ENCODE results near the gene FOSL2. TPM values are rescaled to one million over a fixed set of nuclear protein-coding genes. Genes with fewer than 3 reads are reported as not detected.

The FOSL2 gene
- total RNA-seq, 2 donors from 2014 or later = 44.5 to 52.5 TPM

DNA sequence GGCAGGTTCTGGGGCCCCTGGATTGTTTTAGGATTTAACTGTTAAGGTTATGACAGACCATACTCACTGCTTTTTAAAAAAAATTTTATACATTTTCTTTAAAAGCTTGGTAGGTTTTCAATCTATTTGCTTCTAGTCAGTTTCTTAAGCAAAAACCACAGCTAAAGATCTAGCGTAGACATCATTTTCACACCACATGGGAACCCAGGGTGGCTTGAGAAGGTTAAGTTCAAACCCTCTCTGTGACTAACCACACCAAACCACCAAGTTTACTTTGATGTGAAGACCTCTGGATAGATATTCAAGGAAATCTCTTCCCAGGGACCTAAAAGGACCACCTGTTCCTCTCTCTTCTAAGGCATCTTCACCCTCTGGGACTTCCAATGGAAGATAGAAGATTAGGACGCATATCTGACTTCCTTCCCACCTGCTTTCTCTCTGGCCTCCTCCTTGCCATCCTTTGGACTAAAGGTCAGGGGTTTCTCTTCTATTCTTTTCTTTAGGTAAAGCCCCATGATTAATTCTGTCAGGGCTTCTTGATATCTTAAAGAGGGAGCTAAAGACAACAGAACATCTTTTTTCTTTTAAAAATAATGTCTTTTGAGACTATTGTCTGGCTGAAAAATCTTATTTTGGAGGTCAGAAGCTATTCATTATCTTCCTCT lies 32.3 kb downstream of the FOSL2 start:
- no peak for DNase-seq (ENCODE audit: low spot score)

DNA sequence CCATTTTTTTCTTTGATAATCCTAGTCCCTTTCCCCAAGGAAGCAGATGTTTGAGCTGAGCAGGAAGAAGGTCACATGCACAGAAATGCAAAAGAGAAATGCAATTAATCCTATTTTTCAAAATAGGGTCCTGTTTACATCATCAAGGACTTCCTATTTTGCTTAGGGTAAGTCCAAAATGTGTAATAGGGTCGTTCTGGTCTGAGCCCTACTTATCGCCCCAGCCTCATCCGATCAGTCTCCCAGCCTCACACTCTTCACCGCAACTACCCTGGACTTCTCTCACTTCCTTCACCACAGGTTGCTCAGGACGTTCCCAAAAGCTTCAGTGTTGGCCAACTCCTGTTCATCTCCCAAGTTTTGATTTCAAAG lies 32.8 kb downstream of the FOSL2 start:
- Mint-ChIP-seq H3K27ac (peak overlapping the region; percentile 86 to 97), H3K36me3 (no peaks in the 10 kb centered on the region), H3K4me1 (ENCODE audit: low read depth in 2 of 2) (peaks cover 58 to 66% of the 10 kb centered on the region in 2 donors), H3K4me3 (peak overlapping the region; percentile 84), H3K9me3 (no peaks in the 10 kb centered on the region), H3K27me3 (no peaks in the 10 kb centered on the region)
- peak in 1 of 2 donors; percentile 46 for ATAC-seq
- no peak for DNase-seq (ENCODE audit: low spot score)

More for the DNA sequence above, 32.3 kb downstream of the FOSL2 start:
- ATAC-seq = peak; percentile 64 to 71
- Mint-ChIP-seq H3K36me3 (no peaks in the 10 kb centered on the region), H3K4me1 (ENCODE audit: low read depth in 2 of 2) (peaks cover 57 to 62% of the 10 kb centered on the region in 2 donors), H3K27ac (peak overlapping the region; percentile 86 to 97), H3K4me3 (peak overlapping the region; percentile 84), H3K9me3 (no peaks in the 10 kb centered on the region), H3K27me3 (no peaks in the 10 kb centered on the region)

DNA sequence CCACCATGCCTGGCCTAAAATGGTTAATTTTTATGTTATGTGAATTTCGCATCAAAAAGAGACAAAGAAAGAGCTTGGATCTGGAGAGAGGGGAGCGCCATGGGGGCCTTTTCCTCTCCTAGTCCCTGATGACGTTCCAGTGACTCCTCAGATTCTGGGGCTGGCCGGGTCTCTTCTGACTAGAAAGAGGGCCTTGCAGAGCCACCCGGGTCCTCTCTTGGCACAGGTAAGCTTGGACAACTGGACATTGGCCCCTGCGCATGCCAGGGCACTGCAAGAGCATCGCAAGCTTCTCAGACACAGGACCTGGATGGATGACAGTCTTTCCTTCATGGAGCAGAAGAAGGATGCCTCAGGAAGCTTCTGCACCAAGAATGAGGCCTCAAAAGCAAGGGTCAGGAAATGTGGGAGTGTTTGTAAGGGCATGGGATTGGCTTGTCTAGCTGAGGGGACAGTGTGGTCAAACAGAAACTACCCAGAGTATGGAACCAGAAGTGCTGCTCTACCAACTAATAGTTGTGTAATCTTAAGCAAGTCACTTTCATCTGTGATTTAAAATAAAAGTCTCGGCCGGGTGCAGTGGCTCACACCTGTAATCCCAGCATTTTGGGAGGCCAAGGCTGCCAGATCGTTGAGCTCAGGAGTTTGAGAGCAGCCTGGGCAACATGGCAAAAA lies 35.2 kb downstream of the FOSL2 start:
- Mint-ChIP-seq H3K27ac (no peak overlapping the region), H3K36me3 (no peaks in the 10 kb centered on the region), H3K27me3 (no peaks in the 10 kb centered on the region), H3K4me3 (no peak overlapping the region), H3K9me3 (no peaks in the 10 kb centered on the region), H3K4me1 (ENCODE audit: low read depth in 2 of 2) (peaks cover 61 to 68% of the 10 kb centered on the region in 2 donors)
- no peak for DNase-seq (ENCODE audit: low spot score)
- no peak for ATAC-seq

DNA sequence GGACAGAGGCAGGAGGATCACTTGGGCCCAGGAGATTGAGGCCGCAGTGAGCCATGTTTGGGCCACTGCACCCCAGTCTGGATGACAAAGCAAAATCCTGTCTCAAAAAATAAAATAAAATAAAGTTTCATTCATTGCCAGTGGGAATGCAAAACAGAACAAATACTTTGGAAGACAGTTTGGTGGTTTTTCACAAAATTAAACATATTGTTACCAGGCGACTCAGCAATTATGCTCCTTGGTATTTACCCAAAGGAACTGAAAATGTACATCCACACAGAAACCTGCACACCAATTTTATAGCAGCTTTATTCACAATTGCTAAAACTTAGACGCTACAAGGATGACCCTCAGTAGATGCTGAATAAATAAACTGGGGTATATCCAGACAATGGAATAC lies 35.8 kb downstream of the FOSL2 start:
- Mint-ChIP-seq H3K4me1 (ENCODE audit: low read depth in 2 of 2) (peaks cover 63 to 69% of the 10 kb centered on the region in 2 donors), H3K27ac (no peak overlapping the region), H3K4me3 (no peak overlapping the region), H3K9me3 (no peaks in the 10 kb centered on the region), H3K27me3 (no peaks in the 10 kb centered on the region), H3K36me3 (no peaks in the 10 kb centered on the region)
- DNase-seq (ENCODE audit: low spot score) = no peak
- ATAC-seq = no peak

DNA sequence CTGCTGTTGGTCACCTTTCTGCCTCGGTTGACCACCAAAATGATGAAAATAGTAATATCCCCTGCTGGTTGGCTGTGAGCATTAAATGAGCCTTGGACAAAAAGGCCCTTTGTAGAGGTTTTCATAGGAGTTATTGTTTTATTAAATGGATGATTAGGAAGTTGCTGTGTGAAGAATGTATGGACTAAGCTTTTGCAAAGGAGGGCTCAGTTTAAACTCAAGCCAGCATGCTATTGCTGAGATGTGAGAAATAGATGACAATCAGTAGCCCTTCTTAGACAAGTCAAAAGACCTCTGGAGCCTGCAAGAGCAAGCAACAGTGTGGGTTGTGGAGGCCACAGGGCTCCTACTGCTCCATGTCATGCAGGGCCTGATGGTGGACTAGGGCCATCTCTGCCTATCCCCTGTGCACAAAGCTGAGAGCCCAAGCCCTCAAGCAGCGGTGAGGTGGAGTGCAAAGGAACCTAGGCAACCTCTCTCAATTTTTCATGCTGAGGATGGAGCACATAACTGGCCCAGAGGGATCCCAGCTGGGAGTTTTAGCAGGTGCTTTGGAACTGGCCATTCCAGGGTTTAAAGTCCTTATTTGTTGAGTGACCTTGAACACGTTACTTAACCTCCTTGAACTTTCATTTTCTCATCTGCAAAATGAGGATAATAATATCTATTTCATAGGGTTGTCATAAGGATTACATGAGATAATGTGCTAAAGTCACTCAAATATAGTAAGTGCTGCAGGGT lies 37.1 kb downstream of the FOSL2 start:
- DNase-seq (ENCODE audit: low spot score) (peak; percentile 39), ATAC-seq (no peak)
- Mint-ChIP-seq H3K27ac (no peak overlapping the region), H3K27me3 (no peaks in the 10 kb centered on the region), H3K9me3 (no peaks in the 10 kb centered on the region), H3K36me3 (no peaks in the 10 kb centered on the region), H3K4me1 (ENCODE audit: low read depth in 2 of 2) (peaks cover 64 to 69% of the 10 kb centered on the region in 2 donors), H3K4me3 (no peak overlapping the region)

DNA sequence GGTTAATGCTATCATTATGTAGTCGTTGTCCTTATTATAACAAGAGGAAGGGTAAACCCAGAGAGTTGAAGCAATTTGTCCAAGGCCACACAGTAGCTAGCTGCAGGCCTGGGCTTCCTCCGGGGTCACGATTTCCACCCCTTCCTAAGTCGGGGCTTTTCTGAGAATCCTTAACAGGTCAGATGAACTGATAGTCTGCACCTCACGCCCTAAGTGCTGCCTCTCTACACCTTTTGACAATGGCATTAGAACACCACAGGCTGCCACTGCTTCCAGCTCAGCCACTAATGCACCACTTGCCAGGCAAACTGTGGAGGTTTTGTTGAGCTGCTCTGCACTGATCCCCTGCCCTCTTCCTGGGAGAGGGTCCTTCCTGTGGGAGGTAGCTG lies 37.7 kb downstream of the FOSL2 start:
- ATAC-seq = peak in 1 of 2 donors; percentile 26

DNA sequence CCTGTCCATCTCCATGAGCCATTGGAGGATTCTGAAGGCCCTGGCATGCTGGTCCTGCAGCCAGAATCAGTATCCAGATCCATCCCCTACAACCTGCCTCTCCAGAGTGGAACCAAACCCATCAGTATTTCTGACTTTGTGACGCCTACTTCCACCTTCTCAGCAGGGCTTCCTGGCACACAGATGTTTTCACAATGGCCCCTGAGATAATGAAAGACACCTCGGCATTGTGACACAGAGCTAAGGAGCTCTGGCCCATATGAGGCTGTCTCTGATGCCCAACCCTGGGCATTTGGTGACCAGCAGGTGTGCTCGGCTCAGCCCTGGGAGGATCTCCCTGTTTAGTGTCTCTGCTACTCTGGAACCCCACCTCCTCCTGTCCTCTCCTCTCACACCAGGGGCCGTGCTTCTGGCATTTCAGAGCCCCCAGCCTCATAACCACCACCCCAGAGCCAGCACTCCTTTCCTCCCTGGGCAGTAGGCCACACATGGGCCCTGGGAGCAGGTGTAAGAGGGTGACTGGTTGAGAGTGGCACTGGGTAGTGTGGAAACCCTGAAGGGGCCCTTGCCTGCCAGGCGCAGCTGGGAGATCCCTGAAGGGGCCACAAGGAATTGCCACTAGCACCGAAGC lies 38.2 kb downstream of the FOSL2 start:
- H3K36me3 Mint-ChIP-seq = no peaks in the 10 kb centered on the region
- H3K9me3 Mint-ChIP-seq = no peaks in the 10 kb centered on the region
- peak; percentile 49 to 51 for ATAC-seq
- H3K27me3 Mint-ChIP-seq = peaks cover 0 to 2% of the 10 kb centered on the region in 2 donors
- peak overlapping the region; percentile 12 to 26 for H3K27ac Mint-ChIP-seq
- H3K4me1 Mint-ChIP-seq (ENCODE audit: low read depth in 2 of 2) = peaks cover 64 to 69% of the 10 kb centered on the region in 2 donors
- H3K4me3 Mint-ChIP-seq = peak overlapping the region; percentile 21
- DNase-seq (ENCODE audit: low spot score) = peak; percentile 49

More for the DNA sequence above, 37.7 kb downstream of the FOSL2 start:
- Mint-ChIP-seq H3K9me3 (no peaks in the 10 kb centered on the region), H3K4me3 (peak overlapping the region; percentile 21), H3K4me1 (ENCODE audit: low read depth in 2 of 2) (peaks cover 64 to 69% of the 10 kb centered on the region in 2 donors), H3K36me3 (no peaks in the 10 kb centered on the region), H3K27me3 (no peaks in the 10 kb centered on the region), H3K27ac (peak overlapping the region; percentile 12 to 26)
- peak; percentile 60 for DNase-seq (ENCODE audit: low spot score)

DNA sequence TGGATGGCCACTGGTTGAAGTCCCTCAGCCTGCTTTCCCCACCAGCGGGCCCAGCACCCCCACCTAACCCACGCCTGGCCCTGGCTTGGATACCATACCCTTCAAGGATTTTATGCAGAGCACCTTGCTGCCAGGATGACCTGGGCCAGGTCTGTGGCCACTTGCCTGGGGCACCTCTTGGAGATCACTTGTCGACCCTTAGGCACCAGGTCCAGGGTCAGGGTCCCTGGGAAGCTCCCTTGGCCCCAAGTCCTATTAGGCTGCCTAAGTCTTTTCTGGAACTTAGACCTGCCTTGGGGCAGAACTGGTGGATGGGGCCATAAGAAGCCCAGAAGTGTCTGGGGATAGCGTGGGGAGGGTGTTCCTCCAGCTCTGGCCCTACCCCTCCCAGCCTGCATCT lies 39.1 kb downstream of the FOSL2 start:
- Mint-ChIP-seq H3K27me3 (peaks cover 0 to 2% of the 10 kb centered on the region in 2 donors), H3K4me3 (no peak overlapping the region)

DNA sequence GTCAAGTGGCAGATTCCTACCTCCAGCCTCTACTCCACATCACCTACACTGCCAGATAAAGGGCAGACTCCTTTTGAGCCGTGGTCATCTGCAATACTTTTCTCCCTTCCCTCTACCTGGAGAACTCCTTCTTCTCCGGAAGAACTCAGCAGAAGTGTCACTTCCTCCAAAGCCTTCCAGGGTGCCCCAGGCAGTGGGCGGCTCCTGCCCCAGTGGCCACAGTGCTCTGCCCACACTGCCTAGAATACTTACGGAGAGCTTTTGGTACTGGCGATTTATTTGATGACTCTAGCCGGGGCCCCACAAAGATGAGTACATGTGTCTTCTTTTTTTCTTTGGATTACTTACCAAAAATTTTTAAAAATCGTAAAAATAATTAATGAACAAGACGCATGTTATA lies 39.7 kb downstream of the FOSL2 start:
- ATAC-seq (no peak), DNase-seq (ENCODE audit: low spot score) (no peak)
- H3K4me3 Mint-ChIP-seq = no peak overlapping the region
- H3K36me3 Mint-ChIP-seq = no peaks in the 10 kb centered on the region
- H3K4me1 Mint-ChIP-seq (ENCODE audit: low read depth in 2 of 2) = peaks cover 61 to 66% of the 10 kb centered on the region in 2 donors
- H3K27me3 Mint-ChIP-seq = peaks cover 0 to 2% of the 10 kb centered on the region in 2 donors
- H3K9me3 Mint-ChIP-seq = no peaks in the 10 kb centered on the region
- peak overlapping the region in 1 of 2 donors; percentile 26 for H3K27ac Mint-ChIP-seq

More for the DNA sequence above, 39.1 kb downstream of the FOSL2 start:
- Mint-ChIP-seq H3K36me3 (no peaks in the 10 kb centered on the region), H3K27ac (peak overlapping the region in 1 of 2 donors; percentile 26), H3K9me3 (no peaks in the 10 kb centered on the region), H3K4me1 (ENCODE audit: low read depth in 2 of 2) (peaks cover 61 to 66% of the 10 kb centered on the region in 2 donors)
- DNase-seq (ENCODE audit: low spot score) (no peak), ATAC-seq (no peak)

DNA sequence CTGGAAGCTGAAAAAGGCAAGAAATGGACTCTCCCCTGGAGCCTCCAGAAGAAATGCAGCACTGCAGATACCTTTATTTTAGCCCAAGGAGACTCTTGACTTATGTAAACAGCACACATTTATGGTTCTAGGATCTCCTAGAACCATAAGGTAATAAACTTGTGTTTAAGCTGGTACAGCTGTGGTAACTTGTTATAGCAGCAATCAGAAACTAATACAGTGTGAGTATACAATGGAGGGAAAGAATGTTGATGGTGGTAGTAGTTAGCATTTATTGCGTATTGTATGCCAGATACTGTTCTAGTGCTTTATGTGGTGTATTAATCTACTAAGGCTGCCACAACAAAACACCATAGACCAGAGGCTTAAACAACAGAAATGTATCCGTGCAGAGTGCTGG lies 40.6 kb downstream of the FOSL2 start:
- Mint-ChIP-seq H3K4me1 (ENCODE audit: low read depth in 2 of 2) (peaks cover 58 to 68% of the 10 kb centered on the region in 2 donors), H3K4me3 (no peak overlapping the region), H3K9me3 (no peaks in the 10 kb centered on the region), H3K27me3 (peaks cover 0 to 2% of the 10 kb centered on the region in 2 donors), H3K36me3 (no peaks in the 10 kb centered on the region), H3K27ac (peak overlapping the region in 1 of 2 donors; percentile 15)
- ATAC-seq = no peak
- no peak for DNase-seq (ENCODE audit: low spot score)

DNA sequence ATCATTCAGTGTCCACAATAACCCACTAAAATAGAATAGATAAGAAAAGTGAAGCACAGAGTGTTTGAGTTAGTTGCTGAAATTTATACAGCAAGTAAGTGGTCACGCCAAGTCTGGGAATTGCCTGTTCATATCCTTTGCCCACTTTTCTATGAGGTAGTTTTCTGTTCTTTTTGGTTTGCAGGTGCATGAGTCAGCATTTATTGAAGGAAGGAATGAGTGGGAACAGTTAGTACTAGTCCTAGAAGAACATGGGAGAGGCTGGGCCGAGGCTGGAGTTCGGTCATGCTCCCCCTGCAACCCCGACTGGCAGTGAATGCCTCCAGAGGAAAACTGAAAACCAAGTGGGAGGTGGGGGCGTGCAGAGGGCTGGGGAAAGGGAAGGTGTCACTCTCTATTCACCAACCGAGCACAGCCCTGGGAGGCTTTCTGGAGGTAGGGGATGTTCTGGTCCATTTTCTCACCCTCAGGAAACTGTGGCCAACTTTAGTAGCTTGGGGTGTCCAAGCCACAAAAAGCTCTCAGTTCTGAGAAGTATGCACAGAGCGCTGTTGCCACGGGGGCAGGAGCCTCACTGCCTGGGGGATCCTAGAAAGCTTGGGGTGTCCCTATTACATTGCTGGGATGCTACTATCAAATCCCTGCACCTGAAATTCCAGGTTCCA lies 41.4 kb downstream of the FOSL2 start:
- DNase-seq (ENCODE audit: low spot score) = peak; percentile 54
- peak; percentile 50 to 63 for ATAC-seq
- Mint-ChIP-seq H3K27ac (peak overlapping the region; percentile 26 to 29), H3K9me3 (no peaks in the 10 kb centered on the region), H3K4me3 (peak overlapping the region; percentile 70), H3K27me3 (peaks cover 0 to 2% of the 10 kb centered on the region in 2 donors), H3K36me3 (no peaks in the 10 kb centered on the region), H3K4me1 (ENCODE audit: low read depth in 2 of 2) (peaks cover 60 to 71% of the 10 kb centered on the region in 2 donors)

DNA sequence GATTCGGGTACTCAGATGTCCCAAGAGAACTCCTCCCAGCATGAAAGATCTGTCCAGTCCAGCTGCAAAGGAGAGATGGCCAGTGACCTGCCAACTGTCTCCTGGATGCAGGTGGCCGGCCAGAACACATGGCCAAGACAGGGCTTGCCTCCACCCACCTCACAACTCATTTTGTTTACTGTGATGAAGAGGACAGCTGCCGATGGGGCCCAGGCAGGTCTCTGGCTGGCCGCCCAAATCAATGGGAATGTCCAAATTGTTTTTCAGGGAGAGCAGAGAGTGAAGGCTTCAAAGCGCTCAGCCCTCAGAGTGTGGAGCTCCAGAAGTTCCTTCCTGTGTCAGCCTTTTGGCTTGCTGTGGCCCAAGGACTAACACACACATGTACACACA lies 41.9 kb downstream of the FOSL2 start:
- ATAC-seq (no peak), DNase-seq (ENCODE audit: low spot score) (peak; percentile 32)
- Mint-ChIP-seq H3K4me1 (ENCODE audit: low read depth in 2 of 2) (peaks cover 60 to 68% of the 10 kb centered on the region in 2 donors), H3K9me3 (no peaks in the 10 kb centered on the region), H3K27ac (peak overlapping the region in 1 of 2 donors; percentile 29), H3K27me3 (peaks cover 0 to 2% of the 10 kb centered on the region in 2 donors), H3K4me3 (peak overlapping the region; percentile 70), H3K36me3 (no peaks in the 10 kb centered on the region)

DNA sequence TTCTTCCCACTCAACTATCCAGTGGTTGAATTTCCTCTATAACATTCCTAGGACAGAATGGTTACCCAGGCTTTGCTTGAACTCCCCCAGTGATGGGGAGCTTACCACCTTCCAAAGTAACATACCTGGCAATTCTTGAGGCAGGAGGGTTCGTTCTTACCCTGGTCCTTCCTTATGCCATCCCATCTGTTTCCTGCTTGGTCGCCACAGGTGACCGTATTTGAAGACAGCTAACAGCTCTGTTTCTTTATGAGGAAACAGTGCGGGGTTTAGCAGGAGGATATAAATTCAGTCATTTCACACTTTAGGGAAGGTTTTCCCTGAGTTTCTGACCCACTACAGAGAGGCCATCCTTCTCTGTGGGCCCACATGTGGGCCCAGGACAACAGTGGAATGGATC lies 42.6 kb downstream of the FOSL2 start:
- Mint-ChIP-seq H3K4me3 (peak overlapping the region; percentile 70), H3K27ac (peak overlapping the region; percentile 29 to 48), H3K36me3 (no peaks in the 10 kb centered on the region), H3K27me3 (peaks cover 0 to 2% of the 10 kb centered on the region in 2 donors), H3K4me1 (ENCODE audit: low read depth in 2 of 2) (peaks cover 60 to 62% of the 10 kb centered on the region in 2 donors), H3K9me3 (no peaks in the 10 kb centered on the region)
- no peak for DNase-seq (ENCODE audit: low spot score)
- no peak for ATAC-seq
